GM12873 (cell line): Measurements from ENCODE around the gene OOSP1.

Experiments
- CTCF ChIP-seq: IDR thresholded peaks from 2 replicates; pipeline ENCODE4 v1.5.1; 2012; ENCODE audit warnings: low read depth, mild to moderate bottlenecking, moderate library complexity, low read length, control low read depth; ENCODE audit not compliant: insufficient read depth; ENCODE audit errors: missing control alignments

The OOSP1 gene

GRCh38 chr11:59960502-59961381 is 22.5 kb downstream of the OOSP1 start:
- TF ChIP-seq CTCF = no peak

GRCh38 chr11:59962107-59962482 is 23.9 kb downstream of the OOSP1 start:
- no peak for TF ChIP-seq CTCF

GRCh38 chr11:59963733-59964132 is 25.5 kb downstream of the OOSP1 start, which contains the start of gene OOSP4A:
Gene OOSP4A, plus strand, starts transcription at chr11:59964033. Its CDS starts 0 bp downstream, at chr11:59964033.
- no peak for TF ChIP-seq CTCF

DNA sequence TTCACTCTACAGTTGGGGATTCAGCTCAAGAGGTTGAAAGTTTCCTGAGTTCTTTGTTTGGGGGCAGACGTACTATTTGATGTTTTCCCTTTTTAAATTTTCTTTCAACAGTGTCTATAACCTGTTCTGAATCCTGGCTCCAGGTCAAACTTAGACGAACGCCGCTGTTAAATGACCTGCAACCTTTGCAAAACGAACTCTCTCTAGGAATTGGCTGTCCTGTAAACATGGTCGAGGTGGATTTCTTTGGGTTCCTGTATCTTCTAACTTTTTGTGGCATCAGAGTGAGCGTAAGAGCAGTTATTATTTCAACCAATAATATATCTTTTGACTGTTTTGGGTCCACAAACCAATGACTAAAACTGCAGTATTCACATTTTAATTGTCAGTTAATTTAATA is 27.2 kb downstream of the OOSP1 start:
- no peak for TF ChIP-seq CTCF

DNA sequence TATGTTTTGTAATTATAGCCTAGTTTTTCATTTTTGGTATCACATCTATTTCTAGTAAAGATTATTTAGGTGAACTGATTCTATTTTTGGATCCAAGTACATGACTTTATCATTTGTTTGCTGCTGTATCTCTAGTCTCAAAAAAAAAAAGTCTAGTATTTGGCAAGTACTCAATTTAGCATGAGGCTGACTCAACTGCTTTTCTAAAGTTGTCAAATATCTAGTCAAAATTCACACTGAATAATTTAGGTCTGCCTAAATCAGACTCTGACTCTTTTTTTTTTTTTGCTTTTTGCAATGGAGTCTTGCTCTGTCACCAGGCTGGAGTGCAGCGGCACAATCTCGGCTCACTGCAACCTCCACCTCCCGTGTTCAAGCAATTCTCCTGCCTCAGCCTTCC is 28.0 kb downstream of the OOSP1 start:
- no peak for TF ChIP-seq CTCF

GRCh38 chr11:59967677-59968394 is 29.6 kb downstream of the OOSP1 start:
- no peak for TF ChIP-seq CTCF

GRCh38 chr11:59968395-59968783 is 30.2 kb downstream of the OOSP1 start:
- TF ChIP-seq CTCF = no peak
